Inflammatory macrophage (primary cell): Measurements from ENCODE around the gene RALGPS1.

Source experiments
- DNase-seq, 2 donors: peaks; one replicate each; pipeline ENCODE4 v3.0.0-alpha.2; 2020 to 2022

RALGPS1 gene

GRCh38 chr9:127178686-127179632 lies 264.4 kb downstream of the RALGPS1 start:
- DNase-seq, result no peak

DNA sequence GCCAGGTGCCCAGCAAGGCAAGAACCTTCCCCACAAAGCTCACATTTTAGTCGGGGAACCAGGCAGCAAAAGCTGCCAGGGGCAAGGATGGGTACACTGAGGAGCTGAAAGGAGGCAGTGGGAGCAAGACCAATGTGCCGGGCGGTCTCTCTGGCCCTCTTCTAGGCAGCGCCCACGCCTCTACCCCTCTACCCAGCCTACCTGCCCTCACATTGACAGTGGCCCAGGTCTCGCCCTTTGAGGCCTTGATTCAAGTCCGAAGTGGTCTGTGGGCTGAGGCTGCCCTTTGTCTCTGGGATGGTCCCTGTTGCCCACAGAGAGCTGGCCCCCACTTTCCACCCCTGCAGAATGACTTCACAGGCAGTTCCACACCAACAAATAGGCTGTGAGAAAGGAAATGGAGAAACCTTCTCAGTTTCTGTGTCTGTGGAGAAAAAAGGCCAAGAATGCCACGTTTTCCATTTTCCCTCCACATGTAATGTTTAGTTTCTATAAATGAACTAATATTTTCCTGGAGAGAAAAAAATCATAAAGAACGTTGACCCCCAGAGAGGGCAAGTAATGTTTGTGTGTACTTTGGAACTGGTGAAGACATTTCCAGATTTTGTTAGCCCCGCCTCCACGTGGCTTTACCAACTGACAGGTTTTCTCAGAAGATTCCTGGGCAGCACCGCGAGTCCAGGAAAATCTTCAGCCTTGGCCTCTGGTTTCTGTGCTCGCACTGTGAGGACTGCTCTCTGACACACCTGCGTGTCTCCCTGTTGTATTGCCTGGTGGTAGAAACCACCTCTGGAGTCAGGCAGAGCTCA lies 265.3 kb downstream of the RALGPS1 start:
- no peak for DNase-seq

DNA sequence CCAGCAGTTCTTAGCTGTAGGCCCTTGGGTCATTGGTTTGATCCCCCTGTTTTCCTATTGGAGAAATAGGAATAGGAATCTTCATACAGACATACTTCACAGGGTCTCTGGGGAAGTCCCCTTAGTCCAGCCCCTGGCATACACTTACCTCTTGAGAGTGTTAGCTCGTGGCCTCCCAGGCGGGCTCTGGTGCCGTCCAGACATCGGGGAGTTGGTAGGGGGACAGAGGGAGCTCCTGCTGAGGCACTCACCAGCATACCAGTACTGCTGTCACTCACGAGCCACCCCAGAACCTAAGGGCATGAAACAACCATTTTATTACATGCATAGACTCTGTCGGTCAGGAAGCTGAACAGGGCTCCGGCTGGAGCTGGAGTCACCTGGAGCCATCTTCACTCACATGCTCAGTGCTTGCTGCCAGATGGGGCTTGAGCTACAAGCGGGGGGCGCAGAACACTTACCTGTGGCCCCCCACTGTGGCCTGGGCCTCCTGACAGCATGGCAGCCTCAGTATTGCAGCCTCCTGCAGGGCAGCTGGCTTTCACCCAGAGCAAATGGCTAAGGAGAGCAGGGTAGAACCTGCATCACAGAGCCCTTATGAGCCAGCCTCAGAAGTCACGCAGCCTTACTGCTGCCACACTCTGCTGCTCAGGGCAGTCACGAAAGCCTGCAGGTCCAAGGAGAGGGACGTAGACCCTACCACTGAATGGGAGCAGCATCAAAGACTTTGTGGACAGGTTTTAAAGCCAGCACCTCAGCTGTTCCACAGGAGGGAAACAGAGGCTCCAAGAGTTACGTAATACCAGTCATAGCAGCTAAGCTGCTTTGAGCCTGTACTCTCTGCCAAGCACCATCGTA lies 266.1 kb downstream of the RALGPS1 start:
- DNase-seq, result no peak

DNA sequence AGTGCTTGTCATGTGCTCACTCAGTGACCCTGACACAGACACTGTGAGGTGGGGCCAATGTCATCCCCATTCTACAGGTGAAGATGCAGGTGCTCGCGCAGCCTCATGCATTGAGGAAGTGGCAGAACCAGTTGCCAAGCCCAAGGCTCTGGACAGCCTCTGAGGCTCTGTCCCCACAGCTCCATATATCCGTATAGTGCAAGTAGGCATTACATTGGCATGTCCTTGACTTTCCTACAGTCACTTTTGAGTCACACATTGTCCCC lies 266.7 kb downstream of the RALGPS1 start:
- no peak for DNase-seq

- no peak for DNase-seq
Observed at GRCh38 chr9:127181595-127182190, 267.1 kb downstream of the RALGPS1 start.

GRCh38 chr9:127182901-127183746 lies 268.5 kb downstream of the RALGPS1 start:
- DNase-seq, result no peak

GRCh38 chr9:127183814-127184582 lies 269.4 kb downstream of the RALGPS1 start:
- DNase-seq, result no peak

- no peak for DNase-seq
Observed at GRCh38 chr9:127184641-127185040, 270.1 kb downstream of the RALGPS1 start.

DNA sequence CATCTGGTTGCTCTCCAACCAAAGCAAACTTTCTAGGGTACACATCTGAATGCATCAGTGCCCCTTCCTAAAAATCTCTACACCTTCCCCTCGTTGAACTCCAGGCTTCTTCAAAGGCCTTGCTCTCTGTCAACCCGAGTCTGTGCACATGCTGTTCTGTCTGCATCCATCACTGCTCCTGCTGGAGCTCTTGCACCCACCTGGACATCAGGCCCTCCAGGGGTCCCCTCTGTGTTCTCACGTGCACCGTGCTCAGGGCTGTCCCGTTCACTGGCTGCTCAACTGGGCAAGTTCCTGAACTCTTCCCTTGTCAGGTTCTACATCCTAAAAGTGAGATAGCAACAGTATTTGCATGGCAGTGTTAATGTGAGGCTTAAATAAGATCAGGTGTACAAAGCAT lies 270.6 kb downstream of the RALGPS1 start:
- DNase-seq, result no peak

DNA sequence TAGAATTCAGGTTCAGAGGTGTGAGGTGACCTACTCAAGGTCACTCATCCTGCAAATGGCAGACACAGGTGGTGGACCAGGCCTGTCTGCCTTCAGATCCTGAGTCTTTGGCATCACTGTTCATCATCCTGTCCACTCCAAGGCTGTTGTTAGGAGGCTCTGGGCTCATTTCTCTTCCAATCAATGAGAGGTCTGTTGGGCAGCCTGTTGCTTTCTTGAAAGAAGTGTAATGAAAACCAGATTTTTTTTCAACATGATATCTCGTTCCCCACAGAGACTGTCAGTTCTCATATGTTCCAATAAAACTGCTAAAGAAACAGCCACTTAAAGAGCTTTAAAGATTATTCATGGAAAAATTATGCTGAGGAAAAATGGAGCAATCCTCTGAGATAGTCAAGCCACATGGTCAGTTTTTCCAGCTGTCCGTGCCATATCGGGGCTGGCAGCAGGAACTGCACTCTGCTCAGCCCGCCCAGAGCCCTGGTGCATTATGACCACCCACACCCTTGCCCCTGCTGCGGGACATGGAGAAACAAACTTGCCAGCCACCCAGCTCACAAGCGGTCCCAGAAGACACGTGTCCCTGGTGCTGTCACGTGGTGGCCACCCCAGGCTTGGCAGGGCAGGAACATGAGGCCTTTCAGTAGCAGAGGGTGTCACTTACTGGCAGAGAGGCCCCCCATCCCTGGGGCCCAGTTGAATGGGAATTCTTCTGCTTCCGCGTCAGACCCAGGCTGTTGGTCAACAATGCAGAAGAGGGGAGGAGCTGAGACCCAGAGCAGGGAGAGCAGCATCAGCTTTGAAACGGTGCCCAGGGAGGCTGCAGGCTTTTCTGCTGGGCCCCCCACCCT lies 271.6 kb downstream of the RALGPS1 start:
- DNase-seq, result no peak

DNA sequence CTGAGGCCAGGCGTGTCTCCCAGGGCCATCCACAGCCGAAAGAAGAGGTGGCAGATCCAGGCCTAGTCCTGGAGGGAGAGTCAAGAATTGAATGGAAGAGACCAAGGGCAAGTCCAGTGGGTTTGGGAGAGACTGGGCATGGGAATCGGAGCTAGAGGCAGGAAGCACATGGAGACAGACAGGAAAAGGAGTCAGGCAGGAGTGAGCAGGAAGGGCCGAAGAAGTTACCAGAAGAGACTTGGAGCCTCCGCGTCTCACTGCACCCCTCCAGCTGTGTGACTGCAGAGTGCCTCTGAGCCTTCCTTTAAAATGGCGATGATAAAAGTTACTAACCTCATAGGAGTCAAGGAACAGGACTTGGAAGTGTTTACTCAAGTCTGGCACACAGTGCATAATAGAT lies 272.2 kb downstream of the RALGPS1 start:
- no peak for DNase-seq

GRCh38 chr9:127187231-127187956 lies 272.8 kb downstream of the RALGPS1 start:
- no peak for DNase-seq

GRCh38 chr9:127188396-127188795 lies 273.8 kb downstream of the RALGPS1 start:
- no peak for DNase-seq

GRCh38 chr9:127189628-127190027 lies 275.0 kb downstream of the RALGPS1 start:
- DNase-seq, result no peak

DNA sequence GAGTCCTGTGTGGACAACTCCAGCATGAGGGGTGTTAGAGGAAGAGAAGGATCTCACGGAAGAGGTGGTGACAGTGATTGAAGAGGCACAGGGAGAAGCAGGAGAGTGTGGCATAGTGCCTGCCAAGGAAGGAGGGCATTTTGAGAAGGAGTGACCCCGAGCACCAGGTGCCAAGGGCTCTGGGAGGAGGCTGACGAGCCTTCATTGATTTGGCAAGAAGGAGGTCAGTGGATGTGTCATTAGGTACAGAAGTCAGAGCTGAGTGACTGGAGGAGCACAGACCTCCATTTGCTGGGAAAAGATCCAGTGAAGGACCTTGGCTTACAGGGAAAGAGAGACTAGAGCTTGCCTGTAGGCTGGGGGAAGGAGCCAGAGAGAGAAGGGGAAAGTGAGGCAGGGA lies 278.2 kb downstream of the RALGPS1 start:
- no peak for DNase-seq

GRCh38 chr9:127193483-127193882 lies 278.9 kb downstream of the RALGPS1 start:
- DNase-seq, result no peak

GRCh38 chr9:127194881-127195713 lies 280.5 kb downstream of the RALGPS1 start:
- no peak for DNase-seq
